ELR (cell line): ENCODE data around the gene CRY2.
A peak's percentile ranks its signal among the peaks of the same experiment; 100 is the strongest.
"Not testable (repeated sequence)": the region's sequence is repeated elsewhere in the genome, so short reads cannot be mapped to it uniquely, and the experiment has no call there.

Source experiments
- DNase-seq: peaks from one replicate; pipeline ENCODE4 v3.0.0-alpha.2; 2015; ENCODE audit warnings: low read depth

Gene CRY2

GRCh38 chr11:45811571-45812290 lies 35.5 kb upstream of the CRY2 start:
- DNase-seq, result no peak

- DNase-seq, result no peak
Observed at GRCh38 chr11:45812581-45813548, 34.4 kb upstream of the CRY2 start.

GRCh38 chr11:45815747-45816146 lies 31.5 kb upstream of the CRY2 start:
- peak; percentile 52 for DNase-seq

- DNase-seq, result no peak
Observed at GRCh38 chr11:45816614-45817013, 30.7 kb upstream of the CRY2 start.

GRCh38 chr11:45817191-45817590 lies 30.1 kb upstream of the CRY2 start:
- DNase-seq, result no peak

- DNase-seq, result no peak
Observed at GRCh38 chr11:45818961-45819605, 28.2 kb upstream of the CRY2 start.

GRCh38 chr11:45820211-45820857 lies 26.9 kb upstream of the CRY2 start:
- no peak for DNase-seq

GRCh38 chr11:45826492-45826891 lies 20.8 kb upstream of the CRY2 start:
- DNase-seq, result not testable (repeated sequence)

GRCh38 chr11:45827123-45827522 lies 20.2 kb upstream of the CRY2 start:
- DNase-seq, result no peak

- no peak for DNase-seq
Observed at GRCh38 chr11:45828996-45829395, 18.3 kb upstream of the CRY2 start.

- no peak for DNase-seq
Observed at GRCh38 chr11:45830596-45830995, 16.7 kb upstream of the CRY2 start.

- DNase-seq, result no peak
Observed at GRCh38 chr11:45832811-45833441, 14.3 kb upstream of the CRY2 start.

GRCh38 chr11:45833761-45834160 lies 13.5 kb upstream of the CRY2 start:
- no peak for DNase-seq

- DNase-seq, result no peak
Observed at GRCh38 chr11:45834298-45834756, 12.9 kb upstream of the CRY2 start.

- no peak for DNase-seq
Observed at GRCh38 chr11:45839204-45839603, 8.1 kb upstream of the CRY2 start.

GRCh38 chr11:45840251-45840650 lies 7.0 kb upstream of the CRY2 start:
- DNase-seq, result not testable (repeated sequence)

GRCh38 chr11:45843158-45843924 lies 3.9 kb upstream of the CRY2 start:
- DNase-seq, result peak; percentile 89

GRCh38 chr11:45844822-45845578 lies 2.3 kb upstream of the CRY2 start:
- DNase-seq, result no peak

GRCh38 chr11:45846174-45846675 lies 1.1 kb upstream of the CRY2 start:
- DNase-seq, result no peak

- peak; percentile 71 for DNase-seq
Observed at GRCh38 chr11:45847911-45848316, 639 bp downstream of the CRY2 start.
